K562 (cell line): ENCODE data around the gene PTPN14. TPM values are rescaled to one million over a fixed set of nuclear protein-coding genes. Genes with fewer than 3 reads are reported as not detected.

Experiments used
- ATF4 ChIP-seq: fragments of 450-650 bp; formaldehyde crosslinking; IDR thresholded peaks from 2 replicates; pipeline ENCODE4 v1.4.0; 2022; ENCODE audit warnings: mild to moderate bottlenecking, moderate library complexity
- CC2D1A ChIP-seq: fragments of 450-650 bp; IDR thresholded peaks from 2 replicates; pipeline ENCODE4 v1.6.1; 2017; ENCODE audit warnings: mild to moderate bottlenecking
- CREBBP ChIP-seq: IDR thresholded peaks from one replicate; pipeline ENCODE4 v1.6.1; 2012; ENCODE audit warnings: low read depth, mild to moderate bottlenecking, control low read depth, inconsistent platforms, low read length
- HDAC2 ChIP-seq: fragments of 450-650 bp; IDR thresholded peaks from 2 replicates; pipeline ENCODE4 v1.6.1; 2016; ENCODE audit warnings: mild to moderate bottlenecking
- KDM4B ChIP-seq, 2 experiments: fragments of 450-650 bp in 1 of 2; sonication (generic) in 1 of 2; IDR thresholded peaks; 2 replicates each; pipeline ENCODE4 v1.6.1; 2016 to 2017; ENCODE audit warnings: borderline replicate concordance in 2 of 2, antibody characterized with exemption in 1 of 2, low read depth in 1 of 2, mild to moderate bottlenecking in 1 of 2
- PML ChIP-seq: IDR thresholded peaks from 2 replicates; pipeline ENCODE4 v1.6.1; 2012; ENCODE audit warnings: low read length, inconsistent platforms
- SMAD1 ChIP-seq: fragments of 150-350 bp; IDR thresholded peaks from 2 replicates; pipeline ENCODE4 v1.6.1; 2014; ENCODE audit warnings: low read length, low read depth; ENCODE audit not compliant: partially characterized antibody
- SMARCE1 ChIP-seq: fragments of 450-650 bp; IDR thresholded peaks from 2 replicates; pipeline ENCODE4 v1.7.1; 2016; ENCODE audit warnings: mild to moderate bottlenecking
- STAG1 ChIP-seq: sonication (generic); formaldehyde crosslinking; IDR thresholded peaks from 2 replicates; pipeline ENCODE4 v1.5.0; 2020; ENCODE audit warnings: missing genetic modification reagents, borderline replicate concordance
- STAT5B ChIP-seq: fragments of 250-450 bp; sonication (Bioruptor Pico); IDR thresholded peaks from 2 replicates; pipeline ENCODE4 v1.8.0; 2021; ENCODE audit warnings: mild to moderate bottlenecking, inconsistent platforms
- TCF3 ChIP-seq: sonication (generic); formaldehyde crosslinking; IDR thresholded peaks from 2 replicates; pipeline ENCODE4 v1.4.0; 2020; ENCODE audit warnings: mild to moderate bottlenecking, missing genetic modification reagents
- ZFP1 ChIP-seq: fragments of 450-650 bp; formaldehyde crosslinking; IDR thresholded peaks from 2 replicates; pipeline ENCODE4 v1.4.0; 2020; ENCODE audit warnings: mild to moderate bottlenecking, mixed read lengths
- ZNF507 ChIP-seq: conservative IDR thresholded peaks from 2 replicates; pipeline ENCODE4 v1.6.1; 2017; ENCODE audit warnings: missing genetic modification characterization, missing compliant biosample characterization
- polyA plus RNA-seq, 8 experiments: library from polyadenylated mRNA; depleted of rRNA in 4 of 8; stranded (reverse) in 5 of 8; unstranded in 3 of 8; fragments of >200 nt; fragmentation: Nextera tagmentation in 2 of 8; fragmentation: Illumina TruSeq in 1 of 8; extraction: Ambion mirVana in 2 of 8; extraction: Trizol in 1 of 8; gene quantifications; 2 replicates each; pipeline versions ENCODE4 v1.2.1 to v1.2.3, GENCODE V29; 2011 to 2014; ENCODE audit warnings: inconsistent platforms in 1 of 8, missing spikeins in 1 of 8
- total RNA-seq, 7 experiments: library from RNA; depleted of rRNA in 6 of 7; stranded (reverse); fragments of >200 nt in 6 of 7; fragmentation: Illumina TruSeq in 2 of 7; extraction: Trizol in 2 of 7; gene quantifications; 2 replicates each; pipeline versions ENCODE4 v1.2.1 to v1.2.3, GENCODE V29; 2011 to 2021; ENCODE audit warnings: low replicate concordance in 1 of 7
- TF ChIP-seq, protein P1 (sequence below): sonication (generic); formaldehyde crosslinking; IDR thresholded peaks from 2 replicates; pipeline ENCODE4 v1.9.0; 2022; ENCODE audit warnings: mild to moderate bottlenecking, missing genetic modification reagents
- TF ChIP-seq, protein P2 (sequence below), 2 experiments: fragments of 200-800 bp in 1 of 2; sonication (Bioruptor generic) in 1 of 2; sonication (generic) in 1 of 2; formaldehyde crosslinking in 1 of 2; IDR thresholded peaks in 1 of 2; conservative IDR thresholded peaks in 1 of 2; 2 replicates each; pipeline versions ENCODE4 v1.5.0 to v1.6.1; 2016 to 2020; ENCODE audit warnings: missing compliant biosample characterization in 1 of 2, missing genetic modification characterization in 1 of 2, missing genetic modification reagents in 1 of 2

Gene PTPN14
- total and polyA plus RNA-seq, 9 of the 15 experiments (the other 6 are each of a cell fraction or from before 2014, with no cell fraction given): 0.01 to 0.29 (median 0.04) TPM; not detected in 6

DNA sequence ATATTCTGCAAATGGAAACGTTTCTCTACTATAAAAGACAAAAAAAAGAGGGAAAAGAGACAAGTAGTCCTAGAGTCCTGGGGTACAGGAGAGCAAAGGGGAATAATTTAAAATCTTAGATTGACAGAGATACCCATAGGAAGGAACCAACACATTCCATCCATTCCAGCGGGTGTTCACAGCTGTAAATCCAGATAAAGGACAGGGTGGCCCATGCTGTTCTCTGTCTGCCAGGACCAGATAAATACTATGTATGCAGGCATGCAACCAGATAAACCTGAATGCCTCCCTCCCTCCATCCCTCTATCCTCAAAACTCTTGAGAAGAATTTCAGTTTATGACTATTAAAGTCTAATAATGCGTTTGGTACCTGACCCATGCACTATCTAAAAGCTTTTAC lies 131.8 kb downstream of the PTPN14 start (continued):
- TF ChIP-seq, protein P1, sequence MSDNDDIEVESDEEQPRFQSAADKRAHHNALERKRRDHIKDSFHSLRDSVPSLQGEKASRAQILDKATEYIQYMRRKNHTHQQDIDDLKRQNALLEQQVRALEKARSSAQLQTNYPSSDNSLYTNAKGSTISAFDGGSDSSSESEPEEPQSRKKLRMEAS (CRISPR knock-in tag): no peak
- TF ChIP-seq TCF3: peak; percentile 91
- 0 out of 2 replicates have a peak, but pooled peaks have one; percentile 48 for TF ChIP-seq HDAC2
- 0 out of 2 replicates have a peak, but pooled peaks have one; percentile 54 for TF ChIP-seq SMARCE1
- TF ChIP-seq CC2D1A: peak; percentile 55; the same call in 1 of the 2 replicates
- no peak for TF ChIP-seq CREBBP
- TF ChIP-seq ATF4: 0 out of 2 replicates have a peak, but pooled peaks have one; percentile 13
- TF ChIP-seq KDM4B (IDR thresholded peaks at IDR 0.05; ENCODE audit: borderline replicate concordance in 2 of 2, low read depth in 1 of 2): no peak
- no peak for TF ChIP-seq ZNF507 (tag)
- TF ChIP-seq PML: peak; percentile 92
- TF ChIP-seq SMAD1: no peak
- TF ChIP-seq, protein P2, sequence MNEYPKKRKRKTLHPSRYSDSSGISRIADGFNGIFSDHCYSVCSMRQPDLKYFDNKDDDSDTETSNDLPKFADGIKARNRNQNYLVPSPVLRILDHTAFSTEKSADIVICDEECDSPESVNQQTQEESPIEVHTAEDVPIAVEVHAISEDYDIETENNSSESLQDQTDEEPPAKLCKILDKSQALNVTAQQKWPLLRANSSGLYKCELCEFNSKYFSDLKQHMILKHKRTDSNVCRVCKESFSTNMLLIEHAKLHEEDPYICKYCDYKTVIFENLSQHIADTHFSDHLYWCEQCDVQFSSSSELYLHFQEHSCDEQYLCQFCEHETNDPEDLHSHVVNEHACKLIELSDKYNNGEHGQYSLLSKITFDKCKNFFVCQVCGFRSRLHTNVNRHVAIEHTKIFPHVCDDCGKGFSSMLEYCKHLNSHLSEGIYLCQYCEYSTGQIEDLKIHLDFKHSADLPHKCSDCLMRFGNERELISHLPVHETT (CRISPR knock-in tag; conservative IDR thresholded peaks at IDR 0.05 in 1 of 2, IDR thresholded peaks at IDR 0.05 in 1 of 2): peak in 1 of 2 experiments; percentile 71; a peak in 1 of 4 replicates
- no peak for TF ChIP-seq ZFP1
- no peak for TF ChIP-seq STAG1 (CRISPR knock-in tag)
- TF ChIP-seq STAT5B (CRISPR knock-in tag): no peak
- TF ChIP-seq, all 486 proteins: peak for 51
